Measurements from ENCODE around the gene PXK. TPM values are rescaled to one million over a fixed set of nuclear protein-coding genes. Genes with fewer than 3 reads are reported as not detected.
"Not testable (repeated sequence)": the region's sequence is repeated elsewhere in the genome, so short reads cannot be mapped to it uniquely, and the experiment has no call there.

The PXK gene
- total RNA-seq (ENCODE audit: low replicate concordance) = 12.4 and 15.1 TPM in 2 replicates
- long read RNA-seq, transcript PXK-202 (18 exons, 2,037 nt) = major isoform, 10 of 46 reads
- long read RNA-seq, partial matches to known transcripts = 18 of 46 reads
- long read RNA-seq, other reads (novel, unspliced or antisense) = 11 of 46 reads

- Mint-ChIP-seq H3K9me3 (no peaks in the 10 kb centered on the region), H3K27ac (peak within 1 kb of the TSS; percentile 71), H3K4me3 (peak within 1 kb of the TSS; percentile 100), H3K4me1 (ENCODE audit: unreplicated experiment) (peaks cover 25% of the 10 kb centered on the region), H3K27me3 (peaks cover 3% of the 10 kb centered on the region), H3K36me3 (no peaks in the 10 kb centered on the region)
- DNase-seq (ENCODE audit: extremely low spot score, unreplicated experiment) = peak; percentile 80
- TF ChIP-seq CTCF (conservative IDR thresholded peaks at IDR 0.05) = peak; percentile 40
Measured at GRCh38 chr3:58332575-58333188, at the start of gene PXK. Gene PXK, plus strand, starts transcription at chr3:58332892. Its CDS starts 97 bp downstream, at chr3:58332989.

- H3K9me3 Mint-ChIP-seq = no peaks in the 10 kb centered on the region
Measured at GRCh38 chr3:58285334-58285733, 47.4 kb upstream of the PXK start.

DNA sequence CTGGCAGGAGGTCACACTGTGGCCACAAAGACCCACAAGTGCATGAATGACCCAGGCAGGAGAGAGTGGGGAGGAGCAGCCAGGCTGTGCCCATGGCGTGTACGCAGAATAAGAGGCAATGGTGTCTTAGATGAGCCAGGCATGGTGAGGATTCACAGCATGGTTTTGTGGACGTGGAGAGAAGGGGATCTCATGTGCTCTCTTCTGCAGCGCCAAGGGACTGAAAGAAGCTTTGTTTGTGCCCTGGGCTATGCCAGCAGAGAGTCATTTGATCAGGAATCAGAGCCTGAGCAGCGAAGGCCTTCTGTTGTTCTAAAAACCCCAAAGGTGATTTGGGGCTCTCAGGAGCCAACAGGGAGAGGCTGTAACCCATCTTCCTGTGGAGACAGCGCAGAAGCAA, 45.3 kb upstream of the PXK start:
- Mint-ChIP-seq H3K4me1 (ENCODE audit: unreplicated experiment) (no peaks in the 10 kb centered on the region), H3K27me3 (no peaks in the 10 kb centered on the region), H3K4me3 (no peak overlapping the region), H3K9me3 (no peaks in the 10 kb centered on the region), H3K27ac (no peak overlapping the region), H3K36me3 (peaks cover 27% of the 10 kb centered on the region)
- no peak for TF ChIP-seq CTCF (conservative IDR thresholded peaks at IDR 0.05)
- no peak for DNase-seq (ENCODE audit: extremely low spot score, unreplicated experiment)

More at GRCh38 chr3:58285334-58285733, 47.4 kb upstream of the PXK start:
- peaks cover 26% of the 10 kb centered on the region for H3K36me3 Mint-ChIP-seq
- H3K27me3 Mint-ChIP-seq = no peaks in the 10 kb centered on the region
- no peaks in the 10 kb centered on the region for H3K4me1 Mint-ChIP-seq (ENCODE audit: unreplicated experiment)
- H3K4me3 Mint-ChIP-seq = no peak overlapping the region
- DNase-seq (ENCODE audit: extremely low spot score, unreplicated experiment) = no peak
- no peak for TF ChIP-seq CTCF (conservative IDR thresholded peaks at IDR 0.05)
- H3K27ac Mint-ChIP-seq = no peak overlapping the region

GRCh38 chr3:58288011-58288728, 44.5 kb upstream of the PXK start:
- H3K36me3 Mint-ChIP-seq = peaks cover 27% of the 10 kb centered on the region
- no peak overlapping the region for H3K4me3 Mint-ChIP-seq
- no peaks in the 10 kb centered on the region for H3K4me1 Mint-ChIP-seq (ENCODE audit: unreplicated experiment)
- peak; percentile 42 for TF ChIP-seq CTCF (conservative IDR thresholded peaks at IDR 0.05)
- H3K27me3 Mint-ChIP-seq = no peaks in the 10 kb centered on the region
- no peak overlapping the region for H3K27ac Mint-ChIP-seq
- DNase-seq (ENCODE audit: extremely low spot score, unreplicated experiment) = no peak
- H3K9me3 Mint-ChIP-seq = no peaks in the 10 kb centered on the region

- not testable (repeated sequence) for DNase-seq (ENCODE audit: extremely low spot score, unreplicated experiment); H3K27ac Mint-ChIP-seq; H3K27me3 Mint-ChIP-seq; H3K4me1 Mint-ChIP-seq (ENCODE audit: unreplicated experiment); H3K9me3 Mint-ChIP-seq; H3K4me3 Mint-ChIP-seq
- H3K36me3 Mint-ChIP-seq = peaks cover 21% of the 10 kb centered on the region
Measured at GRCh38 chr3:58288964-58289613, 43.6 kb upstream of the PXK start.

GRCh38 chr3:58290446-58290845, 42.2 kb upstream of the PXK start:
- H3K4me1 Mint-ChIP-seq (ENCODE audit: unreplicated experiment); H3K4me3 Mint-ChIP-seq; H3K27ac Mint-ChIP-seq; DNase-seq (ENCODE audit: extremely low spot score, unreplicated experiment); H3K27me3 Mint-ChIP-seq; H3K9me3 Mint-ChIP-seq: not testable (repeated sequence)
- H3K36me3 Mint-ChIP-seq = peaks cover 17% of the 10 kb centered on the region

All from type B pancreatic cell (in vitro differentiated cells).